Peyer's patch (tissue), 4 donors: ENCODE results near the gene CHST12. TPM values are rescaled to one million over a fixed set of nuclear protein-coding genes. Genes with fewer than 3 reads are reported as not detected.

Source experiments
- DNase-seq, 3 donors: peaks; one replicate each; pipeline ENCODE4 v3.0.0-alpha.2; 2017 to 2019
- H3K27ac ChIP-seq, 4 donors: fragments of 200-600 bp; sonication (generic); one replicate each; pipeline ENCODE4 v1.5.1; 2016 to 2019
- H3K27me3 ChIP-seq, 2 donors: fragments of 200-600 bp; sonication (generic); one replicate each; pipeline ENCODE4 v1.5.1; 2019
- H3K36me3 ChIP-seq, 3 donors: fragments of 200-600 bp; sonication (generic); one replicate each; pipeline ENCODE4 v1.5.1; 2016 to 2019
- H3K4me1 ChIP-seq, 4 donors: fragments of 200-600 bp; sonication (generic); one replicate each; pipeline ENCODE4 v1.5.1; 2016 to 2019
- H3K4me3 ChIP-seq, 4 donors: fragments of 200-600 bp; sonication (generic); 1 replicate in 3 of 4; 2 replicates in 1 of 4; pipeline ENCODE4 v1.5.1; 2016 to 2019; ENCODE audit warnings: mild to moderate bottlenecking in 1 of 4
- H3K9me3 ChIP-seq, 4 donors: fragments of 200-600 bp; sonication (generic); one replicate each; pipeline ENCODE4 v1.5.1; 2016 to 2019; ENCODE audit warnings: mild to moderate bottlenecking in 1 of 4
- POLR2A ChIP-seq, 2 donors: fragments of 450-650 bp; IDR thresholded peaks; one replicate each; pipeline ENCODE4 v1.5.1; 2017; ENCODE audit warnings: antibody characterized with exemption in 2 of 2, mild to moderate bottlenecking in 2 of 2, moderate library complexity in 2 of 2
- total RNA-seq, 4 donors: library from RNA; depleted of rRNA; stranded (reverse); fragments of >200 nt; gene quantifications; one replicate each; pipeline ENCODE4 v1.1.0, GENCODE V29; 2016
- TF ChIP-seq, protein P1 (sequence below), 6 experiments: fragments of 450-650 bp in 4 of 6; fragments of 200-600 bp in 2 of 6; sonication (generic) in 1 of 6; IDR thresholded peaks; one replicate each; pipeline ENCODE4 v1.5.1; 2017 to 2019; ENCODE audit warnings: antibody characterized with exemption in 6 of 6, mild to moderate bottlenecking in 3 of 6, moderate library complexity in 1 of 6

Gene CHST12
- total RNA-seq, 4 donors from 2014 or later, result 6.0 to 17.3 (median 13.1) TPM

DNA sequence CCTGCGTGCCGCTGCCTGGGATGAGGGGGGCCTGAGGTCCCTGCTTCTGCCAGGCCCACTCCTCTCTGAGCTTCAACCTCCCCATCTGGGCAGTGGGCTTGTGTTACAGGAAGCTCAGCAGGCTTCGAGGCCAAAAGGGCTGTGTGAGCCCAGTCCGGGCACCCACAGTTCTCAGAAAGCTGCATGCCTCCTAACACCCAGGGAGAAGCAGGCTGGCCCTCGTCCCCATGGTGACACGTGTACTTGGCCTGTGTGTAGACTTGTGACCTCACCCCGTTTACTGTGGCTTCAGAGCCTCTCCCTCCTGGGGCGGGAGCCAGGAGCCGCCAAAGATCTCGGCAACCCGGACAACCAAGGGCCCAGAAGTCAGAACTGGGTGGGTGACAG is 75.0 kb downstream of the CHST12 start:
- Histone ChIP-seq H3K36me3 (no peaks in the 10 kb centered on the region), H3K27ac (no peak overlapping the region), H3K4me3 (no peak overlapping the region), H3K9me3 (no peaks in the 10 kb centered on the region), H3K4me1 (peaks cover 0 to 16% (median 14%) of the 10 kb centered on the region in 4 donors), H3K27me3 (no peaks in the 10 kb centered on the region)
- no peak for TF ChIP-seq POLR2A (IDR thresholded peaks at IDR 0.05)
- TF ChIP-seq, protein P1, sequence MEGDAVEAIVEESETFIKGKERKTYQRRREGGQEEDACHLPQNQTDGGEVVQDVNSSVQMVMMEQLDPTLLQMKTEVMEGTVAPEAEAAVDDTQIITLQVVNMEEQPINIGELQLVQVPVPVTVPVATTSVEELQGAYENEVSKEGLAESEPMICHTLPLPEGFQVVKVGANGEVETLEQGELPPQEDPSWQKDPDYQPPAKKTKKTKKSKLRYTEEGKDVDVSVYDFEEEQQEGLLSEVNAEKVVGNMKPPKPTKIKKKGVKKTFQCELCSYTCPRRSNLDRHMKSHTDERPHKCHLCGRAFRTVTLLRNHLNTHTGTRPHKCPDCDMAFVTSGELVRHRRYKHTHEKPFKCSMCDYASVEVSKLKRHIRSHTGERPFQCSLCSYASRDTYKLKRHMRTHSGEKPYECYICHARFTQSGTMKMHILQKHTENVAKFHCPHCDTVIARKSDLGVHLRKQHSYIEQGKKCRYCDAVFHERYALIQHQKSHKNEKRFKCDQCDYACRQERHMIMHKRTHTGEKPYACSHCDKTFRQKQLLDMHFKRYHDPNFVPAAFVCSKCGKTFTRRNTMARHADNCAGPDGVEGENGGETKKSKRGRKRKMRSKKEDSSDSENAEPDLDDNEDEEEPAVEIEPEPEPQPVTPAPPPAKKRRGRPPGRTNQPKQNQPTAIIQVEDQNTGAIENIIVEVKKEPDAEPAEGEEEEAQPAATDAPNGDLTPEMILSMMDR (IDR thresholded peaks at IDR 0.05), result no peak
- peak in 2 of 3 donors; percentile 79 to 81 for DNase-seq

DNA sequence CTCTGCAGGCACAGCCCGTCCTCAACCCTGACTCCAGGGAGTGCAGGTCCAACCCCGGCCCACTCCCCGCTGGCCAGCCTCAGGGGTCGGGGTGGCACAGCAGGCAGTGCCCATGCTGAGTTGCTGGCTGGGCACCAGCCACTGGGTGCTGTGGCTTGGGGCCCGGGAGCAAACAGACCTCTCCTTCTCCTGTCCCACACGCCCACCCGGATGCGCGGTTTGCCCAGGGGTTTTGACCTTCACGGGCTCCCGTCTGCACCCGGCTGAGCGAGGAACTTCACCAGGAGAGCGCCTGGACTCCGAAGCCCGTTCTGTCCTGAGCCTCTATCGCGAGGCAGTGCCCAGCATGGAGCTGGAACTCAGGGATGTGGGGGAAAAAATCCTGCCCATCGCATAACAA is 75.4 kb downstream of the CHST12 start:
- H3K9me3 ChIP-seq, result no peaks in the 10 kb centered on the region
- no peak overlapping the region for H3K4me3 ChIP-seq
- DNase-seq, result no peak
- H3K27ac ChIP-seq, result no peak overlapping the region
- no peaks in the 10 kb centered on the region for H3K27me3 ChIP-seq
- TF ChIP-seq POLR2A (IDR thresholded peaks at IDR 0.05), result no peak
- TF ChIP-seq, protein P1 (IDR thresholded peaks at IDR 0.05), result no peak
- no peaks in the 10 kb centered on the region for H3K36me3 ChIP-seq
- H3K4me1 ChIP-seq, result peaks cover 0 to 16% (median 14%) of the 10 kb centered on the region in 4 donors

DNA sequence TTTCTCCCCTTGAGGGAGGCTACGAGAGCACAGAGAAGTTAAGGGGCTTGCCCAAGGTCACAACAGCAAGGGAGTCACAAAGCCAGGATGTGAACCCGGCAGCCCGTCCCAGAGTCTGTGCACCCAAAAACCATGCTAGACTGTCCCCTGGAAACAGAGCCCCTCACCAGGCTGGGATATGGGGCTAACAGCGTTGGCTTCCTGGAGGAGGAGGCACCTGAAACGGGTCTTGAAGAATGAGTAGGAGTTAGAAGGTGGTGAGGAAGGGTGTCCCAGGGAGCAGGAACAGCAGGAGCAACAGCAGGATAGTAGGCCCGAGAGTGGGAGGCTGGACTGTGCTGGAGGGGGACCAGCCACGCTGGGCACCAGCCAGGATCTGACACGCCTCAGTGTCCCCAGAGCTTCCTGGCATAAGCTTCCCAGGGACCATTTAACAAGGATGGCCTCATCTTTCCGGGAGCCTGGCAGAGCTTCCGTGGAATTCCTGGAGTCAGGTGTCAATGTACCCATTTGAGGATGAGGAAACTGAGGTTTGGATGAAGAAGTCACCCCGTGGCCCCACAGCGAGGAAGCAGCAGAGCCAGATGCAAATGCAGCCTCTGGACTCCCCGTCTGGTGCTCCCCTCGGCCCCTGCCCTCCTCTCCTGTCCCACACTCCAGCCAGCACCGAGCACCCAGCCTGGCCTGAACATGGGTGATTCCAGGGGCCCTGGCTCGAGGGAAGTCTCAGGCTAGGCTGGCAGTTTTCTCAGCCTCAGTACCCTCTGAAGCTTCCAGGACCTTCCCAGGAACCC is 76.1 kb downstream of the CHST12 start:
- peaks cover 0 to 16% (median 14%) of the 10 kb centered on the region in 4 donors for H3K4me1 ChIP-seq
- H3K27me3 ChIP-seq, result no peaks in the 10 kb centered on the region
- H3K36me3 ChIP-seq, result no peaks in the 10 kb centered on the region
- H3K4me3 ChIP-seq, result no peak overlapping the region
- peak in 1 of 3 donors; percentile 38 for DNase-seq
- H3K9me3 ChIP-seq, result no peaks in the 10 kb centered on the region
- TF ChIP-seq, protein P1 (IDR thresholded peaks at IDR 0.05), result no peak
- TF ChIP-seq POLR2A (IDR thresholded peaks at IDR 0.05), result no peak
- no peak overlapping the region for H3K27ac ChIP-seq

DNA sequence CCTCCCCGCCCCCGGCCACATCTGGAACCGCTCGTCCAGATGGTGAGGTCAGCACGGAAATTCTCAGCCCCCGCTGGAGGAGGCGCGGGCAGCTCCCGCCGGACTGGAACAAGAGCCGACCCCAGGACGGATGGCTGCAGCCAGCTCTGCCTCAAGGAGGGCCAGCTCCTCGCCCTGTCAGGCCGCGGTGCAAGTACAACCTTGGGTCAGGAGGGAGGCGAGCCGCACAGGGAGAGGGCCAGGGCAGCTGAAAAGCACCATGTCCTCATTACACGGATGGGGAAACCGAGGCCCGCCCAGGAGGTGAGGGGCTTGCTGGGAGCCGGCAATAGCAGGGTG is 76.6 kb downstream of the CHST12 start:
- Histone ChIP-seq H3K36me3 (no peaks in the 10 kb centered on the region), H3K27ac (no peak overlapping the region), H3K4me3 (no peak overlapping the region), H3K9me3 (no peaks in the 10 kb centered on the region), H3K27me3 (no peaks in the 10 kb centered on the region), H3K4me1 (peaks cover 0 to 16% (median 14%) of the 10 kb centered on the region in 4 donors)
- TF ChIP-seq, protein P1 (IDR thresholded peaks at IDR 0.05), result no peak
- no peak for TF ChIP-seq POLR2A (IDR thresholded peaks at IDR 0.05)
- DNase-seq, result no peak

DNA sequence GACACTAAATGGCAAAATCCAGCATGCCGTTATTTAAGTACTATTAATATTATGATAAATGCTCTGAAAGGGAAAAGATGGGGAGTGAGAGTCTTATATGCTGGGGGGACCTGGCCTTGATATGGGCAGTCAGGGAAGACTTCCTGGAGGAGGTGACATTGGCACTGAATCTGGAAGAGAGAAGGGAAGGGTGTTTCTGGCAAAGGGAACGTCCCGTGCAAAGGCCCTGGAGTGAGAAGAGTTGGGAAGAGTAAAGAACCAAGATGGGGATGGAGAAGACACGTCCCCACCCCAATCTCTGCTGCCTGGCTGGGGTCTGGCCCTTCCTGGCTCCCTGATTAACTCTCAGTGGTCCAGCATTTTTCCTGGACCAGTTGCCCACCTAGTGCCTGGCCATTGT is 77.8 kb downstream of the CHST12 start:
- Histone ChIP-seq H3K27ac (no peak overlapping the region), H3K36me3 (no peaks in the 10 kb centered on the region), H3K9me3 (no peaks in the 10 kb centered on the region), H3K4me3 (no peak overlapping the region), H3K4me1 (peaks cover 0 to 16% (median 14%) of the 10 kb centered on the region in 4 donors), H3K27me3 (no peaks in the 10 kb centered on the region)
- TF ChIP-seq, protein P1 (IDR thresholded peaks at IDR 0.05), result no peak
- TF ChIP-seq POLR2A (IDR thresholded peaks at IDR 0.05), result no peak
- DNase-seq, result no peak
